ENCODE data around the gene HPRT1. TPM values are rescaled to one million over a fixed set of nuclear protein-coding genes. Genes with fewer than 3 reads are reported as not detected.

The HPRT1 gene
- total RNA-seq, 1 donor from 2014 or later, result 9.1 TPM

GRCh38 chrX:134476284-134476683, 16.3 kb downstream of the HPRT1 start:
- DNase-seq (ENCODE audit: low read depth in 2 of 2), result no peak

- DNase-seq (ENCODE audit: low read depth in 2 of 2), result no peak
Measured at GRCh38 chrX:134478374-134478773, 18.4 kb downstream of the HPRT1 start.

GRCh38 chrX:134480061-134480460, 20.1 kb downstream of the HPRT1 start:
- DNase-seq (ENCODE audit: low read depth in 2 of 2), result no peak

GRCh38 chrX:134481339-134481738, 21.4 kb downstream of the HPRT1 start:
- DNase-seq (ENCODE audit: low read depth in 2 of 2), result no peak

- DNase-seq (ENCODE audit: low read depth in 2 of 2), result no peak
Measured at GRCh38 chrX:134482371-134482770, 22.4 kb downstream of the HPRT1 start.

- peak; percentile 65 to 75 for DNase-seq (ENCODE audit: low read depth in 2 of 2)
Measured at GRCh38 chrX:134484039-134484438, 24.1 kb downstream of the HPRT1 start.

- no peak for DNase-seq (ENCODE audit: low read depth in 2 of 2)
Measured at GRCh38 chrX:134501941-134502340, 42.0 kb downstream of the HPRT1 start.

GRCh38 chrX:134502686-134503085, 42.7 kb downstream of the HPRT1 start:
- DNase-seq (ENCODE audit: low read depth in 2 of 2), result no peak

GRCh38 chrX:134512566-134512965, 52.6 kb downstream of the HPRT1 start:
- peak; percentile 10 to 74 for DNase-seq (ENCODE audit: low read depth in 2 of 2)

GRCh38 chrX:134513091-134513490, 53.1 kb downstream of the HPRT1 start:
- DNase-seq (ENCODE audit: low read depth in 2 of 2), result no peak

- peak; percentile 69 to 74 for DNase-seq (ENCODE audit: low read depth in 2 of 2)
Measured at GRCh38 chrX:134520860-134521390, 61.0 kb downstream of the HPRT1 start.

- no peak for DNase-seq (ENCODE audit: low read depth in 2 of 2)
Measured at GRCh38 chrX:134524181-134524580, 64.2 kb downstream of the HPRT1 start.

GRCh38 chrX:134525086-134525792, 65.3 kb downstream of the HPRT1 start:
- peak; percentile 41 to 60 for DNase-seq (ENCODE audit: low read depth in 2 of 2)

GRCh38 chrX:134526399-134526798, 66.4 kb downstream of the HPRT1 start:
- no peak for DNase-seq (ENCODE audit: low read depth in 2 of 2)

GRCh38 chrX:134528960-134529359, 69.0 kb downstream of the HPRT1 start:
- peak in 1 of 2 donors; percentile 57 for DNase-seq (ENCODE audit: low read depth in 2 of 2)

- DNase-seq (ENCODE audit: low read depth in 2 of 2), result no peak
Measured at GRCh38 chrX:134529481-134529880, 69.5 kb downstream of the HPRT1 start.

GRCh38 chrX:134530845-134531244, 70.9 kb downstream of the HPRT1 start:
- DNase-seq (ENCODE audit: low read depth in 2 of 2), result no peak

GRCh38 chrX:134533352-134533751, 73.4 kb downstream of the HPRT1 start:
- no peak for DNase-seq (ENCODE audit: low read depth in 2 of 2)

- DNase-seq (ENCODE audit: low read depth in 2 of 2), result no peak
Measured at GRCh38 chrX:134533952-134534351, 74.0 kb downstream of the HPRT1 start.

GRCh38 chrX:134537179-134537955, 77.4 kb downstream of the HPRT1 start:
- DNase-seq (ENCODE audit: low read depth in 2 of 2), result no peak

GRCh38 chrX:134538316-134538715, 78.4 kb downstream of the HPRT1 start:
- DNase-seq (ENCODE audit: low read depth in 2 of 2), result no peak

GRCh38 chrX:134541906-134542305, 81.9 kb downstream of the HPRT1 start:
- no peak for DNase-seq (ENCODE audit: low read depth in 2 of 2)

GRCh38 chrX:134542485-134542884, 82.5 kb downstream of the HPRT1 start:
- peak; percentile 22 to 42 for DNase-seq (ENCODE audit: low read depth in 2 of 2)

Data from lung microvascular endothelial cell (primary cell).